Astrocyte of the spinal cord (primary cell): ENCODE results near the gene PNRC2.

Experiments used
- DNase-seq: peaks from one replicate; pipeline ENCODE4 v3.0.0; 2011; ENCODE audit warnings: low read depth, low spot score
- H3K4me3 ChIP-seq: 2 replicates; pipeline ENCODE4 v1.5.1; 2011; ENCODE audit warnings: low read depth, mild to moderate bottlenecking, low read length, moderate library complexity
- CTCF ChIP-seq: IDR thresholded peaks from 2 replicates; pipeline ENCODE4 v1.5.1; 2012; ENCODE audit warnings: low read depth, mild to moderate bottlenecking, low read length, inconsistent platforms
- in situ Hi-C: cut with HindIII; loops from 2 replicates; pipeline ENCODE4 v1.10.0; 2017; ENCODE audit warnings: low sequenced_read_pairs

Gene PNRC2

GRCh38 chr1:23959461-23960290, at the start of gene PNRC2:
Gene PNRC2 (plus strand): TSS chr1:23959828. CDS start chr1:23961458, 1,630 bp downstream.
- in situ Hi-C loops: no loop called here
- peak within 1 kb of the TSS; percentile 90 for H3K4me3 ChIP-seq
- DNase-seq: peak; percentile 98
- TF ChIP-seq CTCF: no peak

- in situ Hi-C loops: no loop called here
- no peak for DNase-seq
- TF ChIP-seq CTCF: no peak
- H3K4me3 ChIP-seq: no peak overlapping the region
Measured at GRCh38 chr1:23910144-23910543, 49.5 kb upstream of the PNRC2 start.

GRCh38 chr1:23910553-23911246, 48.9 kb upstream of the PNRC2 start:
- in situ Hi-C loops: no loop called here
- no peak overlapping the region for H3K4me3 ChIP-seq
- no peak for DNase-seq
- TF ChIP-seq CTCF: no peak

- no peak overlapping the region for H3K4me3 ChIP-seq
- DNase-seq: no peak
- no peak for TF ChIP-seq CTCF
- in situ Hi-C loops: no loop called here
Measured at GRCh38 chr1:23911921-23912320, 47.7 kb upstream of the PNRC2 start.

- no peak within 1 kb of the TSS for H3K4me3 ChIP-seq
- no peak for TF ChIP-seq CTCF
- no peak for DNase-seq
- in situ Hi-C loops: no loop called here
Measured at GRCh38 chr1:23913212-23913880, 46.3 kb upstream of the PNRC2 start, which contains the start of gene CNR2. Gene CNR2 (minus strand): TSS chr1:23913362. CDS start chr1:23875617, 37,745 bp downstream.

GRCh38 chr1:23914921-23915320, 44.7 kb upstream of the PNRC2 start:
- no peak for TF ChIP-seq CTCF
- in situ Hi-C loops: no loop called here
- DNase-seq: no peak
- H3K4me3 ChIP-seq: no peak overlapping the region
